LNCaP clone FGC (cell line): ENCODE measurements around the gene PPL.

ENCODE experiments used
- DNase-seq: peaks from one replicate; pipeline ENCODE4 v3.0.0-alpha.2; 2011; ENCODE audit warnings: low read depth
- H3K4me3 ChIP-seq: 2 replicates; pipeline ENCODE4 v1.5.1; 2011; ENCODE audit warnings: mild to moderate bottlenecking, low read depth, low read length, control low read depth
- CTCF ChIP-seq: IDR thresholded peaks from 2 replicates; pipeline ENCODE4 v1.5.1; 2012; ENCODE audit warnings: mild to moderate bottlenecking; ENCODE audit not compliant: control insufficient read depth, insufficient read depth; ENCODE audit errors: extremely low read depth

Gene PPL

GRCh38 chr16:4938683-4939030 lies 1.7 kb upstream of the PPL start:
- no peak overlapping the region for H3K4me3 ChIP-seq
- DNase-seq = no peak
- TF ChIP-seq CTCF = no peak

- TF ChIP-seq CTCF = no peak
- no peak for DNase-seq
- no peak overlapping the region for H3K4me3 ChIP-seq
Observed at GRCh38 chr16:4937782-4938682, 1.1 kb upstream of the PPL start.

GRCh38 chr16:4936181-4936990 lies 562 bp downstream of the PPL start:
- H3K4me3 ChIP-seq = peak overlapping the region; percentile 69
- TF ChIP-seq CTCF = peak; percentile 26
- DNase-seq = no peak

GRCh38 chr16:4935241-4935855 lies 1.6 kb downstream of the PPL start:
- no peak for TF ChIP-seq CTCF
- no peak overlapping the region for H3K4me3 ChIP-seq
- no peak for DNase-seq

GRCh38 chr16:4934591-4934990 lies 2.4 kb downstream of the PPL start:
- no peak for DNase-seq
- TF ChIP-seq CTCF = no peak
- no peak overlapping the region for H3K4me3 ChIP-seq

- TF ChIP-seq CTCF = no peak
- H3K4me3 ChIP-seq = no peak overlapping the region
Observed at GRCh38 chr16:4933871-4934395, 3.0 kb downstream of the PPL start.

More at GRCh38 chr16:4933871-4934395, 3.0 kb downstream of the PPL start:
- DNase-seq = no peak
